K562 (cell line): ENCODE results near the gene ABCC6. TPM values are rescaled to one million over a fixed set of nuclear protein-coding genes. Genes with fewer than 3 reads are reported as not detected.

ENCODE experiments used
- EP300 ChIP-seq: IDR thresholded peaks from 2 replicates; pipeline ENCODE4 v1.6.1; 2012; ENCODE audit warnings: low read length, improper control_type of control experiment
- GTF2A2 ChIP-seq: IDR thresholded peaks from 2 replicates; pipeline ENCODE4 v1.6.1; 2016; ENCODE audit warnings: mild to moderate bottlenecking, missing genetic modification characterization, missing compliant biosample characterization
- GTF2E2 ChIP-seq: fragments of 200-800 bp; sonication (Bioruptor generic); IDR thresholded peaks from 2 replicates; pipeline ENCODE4 v1.6.1; 2016; ENCODE audit warnings: missing genetic modification characterization, missing compliant biosample characterization
- MEIS2 ChIP-seq: fragments of 450-650 bp; IDR thresholded peaks from 2 replicates; pipeline ENCODE4 v1.6.1; 2014; ENCODE audit warnings: mild to moderate bottlenecking; ENCODE audit not compliant: partially characterized antibody
- NFE2L1 ChIP-seq: fragments of 450-650 bp; IDR thresholded peaks from 2 replicates; pipeline ENCODE4 v1.6.1; 2016; ENCODE audit warnings: missing genetic modification characterization, low read depth, mild to moderate bottlenecking, missing compliant biosample characterization, moderate library complexity, borderline replicate concordance
- POLR2H ChIP-seq: IDR thresholded peaks from 2 replicates; pipeline ENCODE4 v1.6.1; 2016; ENCODE audit warnings: missing genetic modification characterization, low read depth, mild to moderate bottlenecking, control low read depth, missing compliant biosample characterization, moderate library complexity
- SMARCC2 ChIP-seq: fragments of 450-650 bp; IDR thresholded peaks from 2 replicates; pipeline ENCODE4 v1.6.1; 2017; ENCODE audit warnings: antibody characterized with exemption, moderate library complexity, mild to moderate bottlenecking, low read depth
- TEAD4 ChIP-seq, 2 experiments: sonication (generic) in 1 of 2; formaldehyde crosslinking in 1 of 2; IDR thresholded peaks; 2 replicates each; pipeline versions ENCODE4 v1.6.1 to v1.8.0; 2012 to 2022; ENCODE audit warnings: borderline replicate concordance in 1 of 2, inconsistent platforms in 1 of 2, low read length in 1 of 2, mild to moderate bottlenecking in 1 of 2, missing genetic modification reagents in 1 of 2
- ZNF253 ChIP-seq: fragments of 250-450 bp; sonication (Bioruptor Pico); conservative IDR thresholded peaks from 2 replicates; pipeline ENCODE4 v1.6.1; 2021; ENCODE audit warnings: mild to moderate bottlenecking
- ZNF311 ChIP-seq: fragments of 250-450 bp; sonication (Bioruptor Pico); IDR thresholded peaks from 2 replicates; pipeline ENCODE4 v1.4.0; 2020; ENCODE audit warnings: mild to moderate bottlenecking, moderate library complexity
- polyA plus RNA-seq, 8 experiments: library from polyadenylated mRNA; depleted of rRNA in 4 of 8; stranded (reverse) in 5 of 8; unstranded in 3 of 8; fragments of >200 nt; fragmentation: Nextera tagmentation in 2 of 8; fragmentation: Illumina TruSeq in 1 of 8; extraction: Ambion mirVana in 2 of 8; extraction: Trizol in 1 of 8; gene quantifications; 2 replicates each; pipeline versions ENCODE4 v1.2.1 to v1.2.3, GENCODE V29; 2011 to 2014; ENCODE audit warnings: inconsistent platforms in 1 of 8, missing spikeins in 1 of 8
- total RNA-seq, 7 experiments: library from RNA; depleted of rRNA in 6 of 7; stranded (reverse); fragments of >200 nt in 6 of 7; fragmentation: Illumina TruSeq in 2 of 7; extraction: Trizol in 2 of 7; gene quantifications; 2 replicates each; pipeline versions ENCODE4 v1.2.1 to v1.2.3, GENCODE V29; 2011 to 2021; ENCODE audit warnings: low replicate concordance in 1 of 7
- TF ChIP-seq, protein P1 (sequence below), 2 experiments: fragments of 200-800 bp in 1 of 2; sonication (Bioruptor generic) in 1 of 2; sonication (generic) in 1 of 2; formaldehyde crosslinking in 1 of 2; IDR thresholded peaks in 1 of 2; conservative IDR thresholded peaks in 1 of 2; 2 replicates each; pipeline versions ENCODE4 v1.5.0 to v1.6.1; 2016 to 2020; ENCODE audit warnings: missing compliant biosample characterization in 1 of 2, missing genetic modification characterization in 1 of 2, missing genetic modification reagents in 1 of 2
- TF ChIP-seq, protein P2 (sequence below): fragments of 450-650 bp; formaldehyde crosslinking; IDR thresholded peaks from 2 replicates; pipeline ENCODE4 v1.4.0; 2022; ENCODE audit warnings: missing genetic modification characterization
- TF ChIP-seq, protein P3 (sequence below): fragments of 250-450 bp; sonication (Bioruptor Pico); IDR thresholded peaks from 2 replicates; pipeline ENCODE4 v1.8.0; 2022; ENCODE audit warnings: inconsistent platforms, mild to moderate bottlenecking, moderate library complexity, borderline replicate concordance
- TF ChIP-seq, protein P4 (sequence below): fragments of 250-450 bp; sonication (Bioruptor Pico); IDR thresholded peaks from 2 replicates; pipeline ENCODE4 v1.5.1; 2021; ENCODE audit warnings: mild to moderate bottlenecking
- TF ChIP-seq, protein P5 (sequence below): IDR thresholded peaks from 3 replicates; pipeline ENCODE4 v1.6.1; 2011; ENCODE audit warnings: borderline replicate concordance, mild to moderate bottlenecking; ENCODE audit not compliant: insufficient read length, insufficient read depth
- TF ChIP-seq, protein P6 (sequence below): sonication (generic); formaldehyde crosslinking; IDR thresholded peaks from 2 replicates; pipeline ENCODE4 v1.8.0; 2023; ENCODE audit warnings: mild to moderate bottlenecking, missing genetic modification reagents

The ABCC6 gene
- total and polyA plus RNA-seq, 9 of the 15 experiments (the other 6 are each of a cell fraction or from before 2014, with no cell fraction given), result 0.03 to 0.46 (median 0.07) TPM; not detected in 4

DNA sequence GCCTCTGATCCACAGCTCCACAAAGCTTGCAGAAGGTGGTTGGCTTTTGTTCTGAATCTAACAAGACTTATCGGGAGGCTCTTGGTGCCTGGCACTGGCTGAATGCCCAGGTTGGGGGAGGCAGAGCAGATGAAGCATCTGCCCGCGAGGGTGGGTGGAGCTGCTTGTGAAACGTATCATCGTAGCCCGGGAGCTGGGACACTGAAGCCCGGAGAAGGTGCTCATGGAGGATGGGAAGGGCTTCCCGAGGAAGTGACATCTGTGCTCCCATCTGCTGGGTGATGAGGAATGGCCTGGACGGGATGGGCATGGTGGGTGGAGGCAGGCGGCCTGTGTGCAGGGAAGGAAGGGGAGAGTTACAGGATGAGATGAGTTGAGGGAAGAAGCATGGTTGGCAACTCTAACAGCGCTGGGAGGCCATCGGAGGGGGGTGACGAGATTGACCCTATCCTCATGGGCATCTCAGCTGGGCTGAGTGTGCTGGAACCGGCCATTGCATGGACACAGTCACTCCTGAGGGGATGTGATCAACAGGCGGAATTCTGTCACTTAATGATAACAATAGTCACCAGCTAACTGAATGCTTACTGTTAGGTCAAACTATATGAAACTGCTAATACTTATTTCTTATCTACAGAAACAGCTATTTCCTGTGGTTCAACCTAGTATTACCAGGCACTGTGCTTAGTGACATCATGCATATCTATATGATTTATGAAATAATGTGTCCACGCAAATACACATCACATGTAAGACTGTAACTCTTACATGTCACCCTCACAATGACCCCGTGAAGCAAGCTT is 102.7 kb downstream of the ABCC6 start (continued):
- TF ChIP-seq, protein P1, sequence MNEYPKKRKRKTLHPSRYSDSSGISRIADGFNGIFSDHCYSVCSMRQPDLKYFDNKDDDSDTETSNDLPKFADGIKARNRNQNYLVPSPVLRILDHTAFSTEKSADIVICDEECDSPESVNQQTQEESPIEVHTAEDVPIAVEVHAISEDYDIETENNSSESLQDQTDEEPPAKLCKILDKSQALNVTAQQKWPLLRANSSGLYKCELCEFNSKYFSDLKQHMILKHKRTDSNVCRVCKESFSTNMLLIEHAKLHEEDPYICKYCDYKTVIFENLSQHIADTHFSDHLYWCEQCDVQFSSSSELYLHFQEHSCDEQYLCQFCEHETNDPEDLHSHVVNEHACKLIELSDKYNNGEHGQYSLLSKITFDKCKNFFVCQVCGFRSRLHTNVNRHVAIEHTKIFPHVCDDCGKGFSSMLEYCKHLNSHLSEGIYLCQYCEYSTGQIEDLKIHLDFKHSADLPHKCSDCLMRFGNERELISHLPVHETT (CRISPR knock-in tag; conservative IDR thresholded peaks at IDR 0.05 in 1 of 2, IDR thresholded peaks at IDR 0.05 in 1 of 2), result peak in 1 of 2 experiments; percentile 50; a peak in 1 of 4 replicates
- TF ChIP-seq EP300 (peak; percentile 89), MEIS2 (peak; percentile 98), GTF2A2 (tag) (no peak), TEAD4 (IDR thresholded peaks at IDR 0.05; ENCODE audit: low read length) (peak; percentile 93), TEAD4 (CRISPR knock-in tag; IDR thresholded peaks at IDR 0.05; ENCODE audit: borderline replicate concordance) (no peak), GTF2E2 (tag) (peak; percentile 35; the same call in 1 of the 2 replicates), POLR2H (tag) (peak; percentile 19; the same call in 1 of the 2 replicates), SMARCC2 (no peak), ZNF253 (CRISPR knock-in tag) (no peak), ZNF311 (CRISPR knock-in tag) (peak; percentile 80), NFE2L1 (tag) (no peak)
- TF ChIP-seq, protein P2, sequence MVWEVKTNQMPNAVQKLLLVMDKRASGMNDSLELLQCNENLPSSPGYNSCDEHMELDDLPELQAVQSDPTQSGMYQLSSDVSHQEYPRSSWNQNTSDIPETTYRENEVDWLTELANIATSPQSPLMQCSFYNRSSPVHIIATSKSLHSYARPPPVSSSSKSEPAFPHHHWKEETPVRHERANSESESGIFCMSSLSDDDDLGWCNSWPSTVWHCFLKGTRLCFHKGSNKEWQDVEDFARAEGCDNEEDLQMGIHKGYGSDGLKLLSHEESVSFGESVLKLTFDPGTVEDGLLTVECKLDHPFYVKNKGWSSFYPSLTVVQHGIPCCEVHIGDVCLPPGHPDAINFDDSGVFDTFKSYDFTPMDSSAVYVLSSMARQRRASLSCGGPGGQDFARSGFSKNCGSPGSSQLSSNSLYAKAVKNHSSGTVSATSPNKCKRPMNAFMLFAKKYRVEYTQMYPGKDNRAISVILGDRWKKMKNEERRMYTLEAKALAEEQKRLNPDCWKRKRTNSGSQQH (CRISPR knock-in tag), result no peak
- TF ChIP-seq, protein P3, sequence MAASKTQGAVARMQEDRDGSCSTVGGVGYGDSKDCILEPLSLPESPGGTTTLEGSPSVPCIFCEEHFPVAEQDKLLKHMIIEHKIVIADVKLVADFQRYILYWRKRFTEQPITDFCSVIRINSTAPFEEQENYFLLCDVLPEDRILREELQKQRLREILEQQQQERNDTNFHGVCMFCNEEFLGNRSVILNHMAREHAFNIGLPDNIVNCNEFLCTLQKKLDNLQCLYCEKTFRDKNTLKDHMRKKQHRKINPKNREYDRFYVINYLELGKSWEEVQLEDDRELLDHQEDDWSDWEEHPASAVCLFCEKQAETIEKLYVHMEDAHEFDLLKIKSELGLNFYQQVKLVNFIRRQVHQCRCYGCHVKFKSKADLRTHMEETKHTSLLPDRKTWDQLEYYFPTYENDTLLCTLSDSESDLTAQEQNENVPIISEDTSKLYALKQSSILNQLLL (CRISPR knock-in tag), result no peak
- TF ChIP-seq, protein P4, sequence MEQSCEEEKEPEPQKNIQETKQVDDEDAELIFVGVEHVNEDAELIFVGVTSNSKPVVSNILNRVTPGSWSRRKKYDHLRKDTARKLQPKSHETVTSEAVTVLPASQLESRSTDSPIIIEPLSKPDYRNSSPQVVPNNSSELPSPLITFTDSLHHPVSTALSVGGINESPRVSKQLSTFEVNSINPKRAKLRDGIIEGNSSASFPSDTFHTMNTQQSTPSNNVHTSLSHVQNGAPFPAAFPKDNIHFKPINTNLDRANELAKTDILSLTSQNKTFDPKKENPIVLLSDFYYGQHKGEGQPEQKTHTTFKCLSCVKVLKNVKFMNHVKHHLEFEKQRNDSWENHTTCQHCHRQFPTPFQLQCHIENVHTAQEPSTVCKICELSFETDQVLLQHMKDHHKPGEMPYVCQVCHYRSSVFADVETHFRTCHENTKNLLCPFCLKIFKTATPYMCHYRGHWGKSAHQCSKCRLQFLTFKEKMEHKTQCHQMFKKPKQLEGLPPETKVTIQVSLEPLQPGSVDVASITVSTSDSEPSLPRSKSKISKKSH, result no peak
- TF ChIP-seq, protein P5, sequence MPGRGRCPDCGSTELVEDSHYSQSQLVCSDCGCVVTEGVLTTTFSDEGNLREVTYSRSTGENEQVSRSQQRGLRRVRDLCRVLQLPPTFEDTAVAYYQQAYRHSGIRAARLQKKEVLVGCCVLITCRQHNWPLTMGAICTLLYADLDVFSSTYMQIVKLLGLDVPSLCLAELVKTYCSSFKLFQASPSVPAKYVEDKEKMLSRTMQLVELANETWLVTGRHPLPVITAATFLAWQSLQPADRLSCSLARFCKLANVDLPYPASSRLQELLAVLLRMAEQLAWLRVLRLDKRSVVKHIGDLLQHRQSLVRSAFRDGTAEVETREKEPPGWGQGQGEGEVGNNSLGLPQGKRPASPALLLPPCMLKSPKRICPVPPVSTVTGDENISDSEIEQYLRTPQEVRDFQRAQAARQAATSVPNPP, result no peak
- TF ChIP-seq, protein P6, sequence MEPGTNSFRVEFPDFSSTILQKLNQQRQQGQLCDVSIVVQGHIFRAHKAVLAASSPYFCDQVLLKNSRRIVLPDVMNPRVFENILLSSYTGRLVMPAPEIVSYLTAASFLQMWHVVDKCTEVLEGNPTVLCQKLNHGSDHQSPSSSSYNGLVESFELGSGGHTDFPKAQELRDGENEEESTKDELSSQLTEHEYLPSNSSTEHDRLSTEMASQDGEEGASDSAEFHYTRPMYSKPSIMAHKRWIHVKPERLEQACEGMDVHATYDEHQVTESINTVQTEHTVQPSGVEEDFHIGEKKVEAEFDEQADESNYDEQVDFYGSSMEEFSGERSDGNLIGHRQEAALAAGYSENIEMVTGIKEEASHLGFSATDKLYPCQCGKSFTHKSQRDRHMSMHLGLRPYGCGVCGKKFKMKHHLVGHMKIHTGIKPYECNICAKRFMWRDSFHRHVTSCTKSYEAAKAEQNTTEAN (CRISPR knock-in tag), result no peak
